ENCODE results near the gene CFAP99.

GRCh38 chr4:2373532-2373931 lies 45.2 kb upstream of the CFAP99 start:
- TF ChIP-seq CTCF (conservative IDR thresholded peaks at IDR 0.05 in 1 of 2, IDR thresholded peaks at IDR 0.05 in 1 of 2; ENCODE audit: low read depth in 1 of 2, low read length in 2 of 2) = no peak
- no peak for TF ChIP-seq EZH2 (IDR thresholded peaks at IDR 0.05; ENCODE audit: low read length, missing control alignments)

Data from fibroblast of lung (primary cell).